HEK293 (cell line): ENCODE measurements around the gene UST.

ENCODE experiments used
- CTCF ChIA-PET: fragments of 350-600 bp; formaldehyde crosslinking; extraction: SDS; loops from one replicate; lab custom pipeline; 2021; ENCODE audit warnings: antibody characterized with exemption; lab: Yijun Ruan, JAX
- POLR2A ChIA-PET: fragments of 300-600 bp; formaldehyde crosslinking; extraction: SDS; loops from one replicate; lab custom pipeline; 2020; ENCODE audit warnings: antibody characterized with exemption, inconsistent platforms; lab: Yijun Ruan, JAX
- H3K27ac ChIP-seq: fragments of 200-500 bp; sonication (Bioruptor generic); 2 replicates; pipeline ENCODE4 v1.5.1; 2014; ENCODE audit warnings: low read depth, low read length, control low read depth, inconsistent platforms; ENCODE audit errors: extremely low read depth
- H3K36me3 ChIP-seq, 2 experiments: fragments of 200-500 bp in 1 of 2; sonication (Bioruptor generic) in 1 of 2; 1 replicate in 1 of 2; 2 replicates in 1 of 2; pipeline ENCODE4 v1.5.1; 2014 to 2017; ENCODE audit warnings: inconsistent platforms in 2 of 2, low read length in 2 of 2; ENCODE audit not compliant: control insufficient read depth in 2 of 2, insufficient read depth in 1 of 2
- H3K4me1 ChIP-seq: fragments of 200-500 bp; sonication (Bioruptor generic); 2 replicates; pipeline ENCODE4 v1.5.1; 2014; ENCODE audit warnings: mild to moderate bottlenecking, low read length, inconsistent platforms; ENCODE audit not compliant: control insufficient read depth, insufficient read depth
- H3K4me3 ChIP-seq: 2 replicates; pipeline ENCODE4 v1.5.1; 2011; ENCODE audit warnings: low read depth, mild to moderate bottlenecking, control low read depth, low read length, moderate library complexity
- H3K9me3 ChIP-seq: fragments of 200-500 bp; sonication (Bioruptor generic); 2 replicates; pipeline ENCODE4 v1.5.1; 2014; ENCODE audit warnings: low read depth, low read length, inconsistent platforms; ENCODE audit not compliant: control insufficient read depth, insufficient read depth
- KLF1 ChIP-seq: fragments of 450-650 bp; formaldehyde crosslinking; IDR thresholded peaks from 2 replicates; pipeline ENCODE4 v1.5.1; 2016; ENCODE audit warnings: missing biosample characterization, missing genetic modification characterization
- SETDB1 ChIP-seq: IDR thresholded peaks from one replicate; pipeline ENCODE4 v1.6.1; 2017; ENCODE audit warnings: mild to moderate bottlenecking, low read length, moderate library complexity, mixed read lengths; ENCODE audit not compliant: insufficient read length
- ZBTB8A ChIP-seq: fragments of 450-650 bp; formaldehyde crosslinking; IDR thresholded peaks from 2 replicates; pipeline ENCODE4 v1.5.1; 2016; ENCODE audit warnings: missing biosample characterization, missing genetic modification characterization
- ZNF121 ChIP-seq: fragments of 450-650 bp; formaldehyde crosslinking; IDR thresholded peaks from 2 replicates; pipeline ENCODE4 v1.5.1; 2016; ENCODE audit warnings: missing biosample characterization, missing genetic modification characterization
- ZNF140 ChIP-seq: fragments of 450-650 bp; formaldehyde crosslinking; IDR thresholded peaks from 2 replicates; pipeline ENCODE4 v1.5.1; 2016; ENCODE audit warnings: missing biosample characterization, missing genetic modification characterization
- ZNF221 ChIP-seq: fragments of 450-650 bp; formaldehyde crosslinking; IDR thresholded peaks from 2 replicates; pipeline ENCODE4 v1.5.1; 2017; ENCODE audit warnings: missing biosample characterization, missing genetic modification characterization, borderline replicate concordance
- ZNF223 ChIP-seq: fragments of 450-650 bp; formaldehyde crosslinking; IDR thresholded peaks from 2 replicates; pipeline ENCODE4 v1.5.1; 2016; ENCODE audit warnings: missing biosample characterization, missing genetic modification characterization
- ZNF37A ChIP-seq: fragments of 450-650 bp; IDR thresholded peaks from 2 replicates; pipeline ENCODE4 v1.5.1; 2018; ENCODE audit warnings: missing biosample characterization, missing genetic modification characterization
- ZNF433 ChIP-seq: fragments of 450-650 bp; formaldehyde crosslinking; IDR thresholded peaks from 2 replicates; pipeline ENCODE4 v1.5.1; 2016; ENCODE audit warnings: missing biosample characterization, missing genetic modification characterization, low read depth
- ZNF530 ChIP-seq: fragments of 450-650 bp; formaldehyde crosslinking; IDR thresholded peaks from 2 replicates; pipeline ENCODE4 v1.5.1; 2016; ENCODE audit warnings: low read depth, missing biosample characterization, missing genetic modification characterization
- ZNF544 ChIP-seq: fragments of 450-650 bp; formaldehyde crosslinking; IDR thresholded peaks from 2 replicates; pipeline ENCODE4 v1.5.0; 2017; ENCODE audit warnings: missing biosample characterization, missing genetic modification characterization
- ZNF548 ChIP-seq: fragments of 450-650 bp; formaldehyde crosslinking; IDR thresholded peaks from 2 replicates; pipeline ENCODE4 v1.5.1; 2016; ENCODE audit warnings: missing biosample characterization, missing genetic modification characterization
- ZNF610 ChIP-seq: fragments of 450-650 bp; formaldehyde crosslinking; IDR thresholded peaks from 2 replicates; pipeline ENCODE4 v1.5.1; 2016; ENCODE audit warnings: missing biosample characterization, missing genetic modification characterization, borderline replicate concordance
- ZNF658 ChIP-seq: fragments of 450-650 bp; formaldehyde crosslinking; IDR thresholded peaks from 2 replicates; pipeline ENCODE4; 2016; ENCODE audit warnings: missing biosample characterization, missing genetic modification characterization
- ZNF76 ChIP-seq: fragments of 450-650 bp; formaldehyde crosslinking; IDR thresholded peaks from 2 replicates; pipeline ENCODE4; 2016; ENCODE audit warnings: low read depth, missing biosample characterization, missing genetic modification characterization, borderline replicate concordance
- ZNF785 ChIP-seq: fragments of 450-650 bp; formaldehyde crosslinking; IDR thresholded peaks from 2 replicates; pipeline ENCODE4 v1.5.1; 2016; ENCODE audit warnings: missing biosample characterization, missing genetic modification characterization
- ZSCAN23 ChIP-seq: fragments of 450-650 bp; formaldehyde crosslinking; IDR thresholded peaks from 2 replicates; pipeline ENCODE4 v1.5.1; 2016; ENCODE audit warnings: missing biosample characterization, missing genetic modification characterization
- TF ChIP-seq, protein P1 (sequence below): fragments of 450-650 bp; formaldehyde crosslinking; IDR thresholded peaks from 2 replicates; pipeline ENCODE4 v1.5.1; 2016; ENCODE audit warnings: missing biosample characterization, missing genetic modification characterization
- TF ChIP-seq, protein P2 (sequence below): fragments of 450-650 bp; formaldehyde crosslinking; IDR thresholded peaks from 2 replicates; pipeline ENCODE4 v1.5.1; 2016; ENCODE audit warnings: missing biosample characterization, missing genetic modification characterization
- TF ChIP-seq, protein P3 (sequence below): fragments of 450-650 bp; formaldehyde crosslinking; IDR thresholded peaks from 2 replicates; pipeline ENCODE4 v1.5.1; 2016; ENCODE audit warnings: missing biosample characterization, missing genetic modification characterization

UST gene

DNA sequence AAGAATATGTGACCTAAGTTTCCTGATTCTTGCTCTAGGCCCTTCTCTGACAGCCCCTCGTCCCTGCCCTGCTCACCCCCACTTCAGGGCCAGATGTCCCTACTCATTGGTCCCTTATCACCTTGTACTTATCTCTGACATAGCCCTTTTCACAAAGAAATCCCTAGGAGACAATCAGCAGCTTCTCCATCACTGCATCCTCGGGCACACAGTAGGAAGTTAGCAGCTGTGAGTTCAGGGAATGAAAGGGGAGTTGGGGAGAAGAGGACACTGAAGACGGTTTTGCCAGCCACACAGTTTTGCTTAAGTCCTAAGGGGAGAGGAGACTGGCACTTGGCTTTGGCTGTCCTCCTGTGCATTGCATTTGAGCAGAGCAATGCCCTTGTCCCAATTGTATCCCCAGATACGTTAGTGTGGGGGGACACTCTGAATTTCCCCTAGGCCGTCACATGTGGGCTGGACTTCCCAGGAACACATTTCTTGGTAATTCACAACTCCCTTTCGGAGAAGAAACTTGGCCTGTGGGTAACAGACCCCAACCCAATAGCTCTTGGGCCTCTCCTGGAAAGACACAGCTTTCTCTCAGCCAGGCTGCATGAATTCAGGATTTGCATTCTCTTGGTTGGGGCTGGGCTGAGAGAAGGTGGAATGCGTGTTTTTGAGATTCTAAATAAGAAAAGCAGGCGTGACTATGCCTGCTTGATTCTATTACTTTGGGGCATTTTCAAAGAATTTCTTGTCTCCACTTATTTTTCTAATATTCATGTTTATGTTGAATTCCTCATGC is 177.6 kb downstream of the UST start (continued):
- TF ChIP-seq, protein P1, sequence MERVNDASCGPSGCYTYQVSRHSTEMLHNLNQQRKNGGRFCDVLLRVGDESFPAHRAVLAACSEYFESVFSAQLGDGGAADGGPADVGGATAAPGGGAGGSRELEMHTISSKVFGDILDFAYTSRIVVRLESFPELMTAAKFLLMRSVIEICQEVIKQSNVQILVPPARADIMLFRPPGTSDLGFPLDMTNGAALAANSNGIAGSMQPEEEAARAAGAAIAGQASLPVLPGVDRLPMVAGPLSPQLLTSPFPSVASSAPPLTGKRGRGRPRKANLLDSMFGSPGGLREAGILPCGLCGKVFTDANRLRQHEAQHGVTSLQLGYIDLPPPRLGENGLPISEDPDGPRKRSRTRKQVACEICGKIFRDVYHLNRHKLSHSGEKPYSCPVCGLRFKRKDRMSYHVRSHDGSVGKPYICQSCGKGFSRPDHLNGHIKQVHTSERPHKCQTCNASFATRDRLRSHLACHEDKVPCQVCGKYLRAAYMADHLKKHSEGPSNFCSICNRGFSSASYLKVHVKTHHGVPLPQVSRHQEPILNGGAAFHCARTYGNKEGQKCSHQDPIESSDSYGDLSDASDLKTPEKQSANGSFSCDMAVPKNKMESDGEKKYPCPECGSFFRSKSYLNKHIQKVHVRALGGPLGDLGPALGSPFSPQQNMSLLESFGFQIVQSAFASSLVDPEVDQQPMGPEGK, result no peak
- TF ChIP-seq ZNF530 (no peak), ZBTB8A (no peak), ZNF548 (tag by site-specific recombination) (no peak), ZNF221 (tag by site-specific recombination) (no peak), KLF1 (tag by site-specific recombination) (no peak)

DNA sequence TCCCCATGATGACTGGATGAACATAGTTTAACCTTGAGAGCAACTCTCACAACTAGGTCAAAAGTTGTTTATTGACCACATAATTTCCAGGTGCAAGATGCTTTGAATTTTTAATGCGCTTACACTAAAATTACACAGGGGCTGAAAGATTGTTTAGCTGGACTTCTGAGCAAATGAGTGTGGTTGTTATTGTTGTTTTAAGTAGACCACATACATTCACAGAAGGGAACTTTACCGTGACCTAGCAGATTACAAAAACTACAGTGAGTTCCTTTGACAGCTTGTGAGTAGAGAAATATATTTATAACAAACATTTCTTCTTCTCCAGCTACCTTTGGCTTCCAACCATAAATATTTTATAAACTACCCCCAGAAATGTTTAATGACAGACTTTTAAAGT is 178.9 kb downstream of the UST start:
- H3K4me3 ChIP-seq, result no peak overlapping the region
- no peak overlapping the region for H3K27ac ChIP-seq
- TF ChIP-seq, protein P2, sequence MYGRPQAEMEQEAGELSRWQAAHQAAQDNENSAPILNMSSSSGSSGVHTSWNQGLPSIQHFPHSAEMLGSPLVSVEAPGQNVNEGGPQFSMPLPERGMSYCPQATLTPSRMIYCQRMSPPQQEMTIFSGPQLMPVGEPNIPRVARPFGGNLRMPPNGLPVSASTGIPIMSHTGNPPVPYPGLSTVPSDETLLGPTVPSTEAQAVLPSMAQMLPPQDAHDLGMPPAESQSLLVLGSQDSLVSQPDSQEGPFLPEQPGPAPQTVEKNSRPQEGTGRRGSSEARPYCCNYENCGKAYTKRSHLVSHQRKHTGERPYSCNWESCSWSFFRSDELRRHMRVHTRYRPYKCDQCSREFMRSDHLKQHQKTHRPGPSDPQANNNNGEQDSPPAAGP (tag by site-specific recombination), result no peak
- TF ChIP-seq ZNF223 (no peak), ZNF658 (tag by site-specific recombination) (no peak), ZNF76 (no peak), ZNF37A (no peak), ZNF785 (tag by site-specific recombination) (no peak), ZSCAN23 (tag by site-specific recombination) (no peak), ZNF433 (no peak), ZNF121 (no peak)
- TF ChIP-seq, protein P3, sequence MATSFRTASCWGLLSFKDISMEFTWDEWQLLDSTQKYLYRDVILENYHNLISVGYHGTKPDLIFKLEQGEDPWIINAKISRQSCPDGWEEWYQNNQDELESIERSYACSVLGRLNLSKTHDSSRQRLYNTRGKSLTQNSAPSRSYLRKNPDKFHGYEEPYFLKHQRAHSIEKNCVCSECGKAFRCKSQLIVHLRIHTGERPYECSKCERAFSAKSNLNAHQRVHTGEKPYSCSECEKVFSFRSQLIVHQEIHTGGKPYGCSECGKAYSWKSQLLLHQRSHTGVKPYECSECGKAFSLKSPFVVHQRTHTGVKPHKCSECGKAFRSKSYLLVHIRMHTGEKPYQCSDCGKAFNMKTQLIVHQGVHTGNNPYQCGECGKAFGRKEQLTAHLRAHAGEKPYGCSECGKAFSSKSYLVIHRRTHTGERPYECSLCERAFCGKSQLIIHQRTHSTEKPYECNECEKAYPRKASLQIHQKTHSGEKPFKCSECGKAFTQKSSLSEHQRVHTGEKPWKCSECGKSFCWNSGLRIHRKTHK (tag by site-specific recombination), result no peak
- TF ChIP-seq, all 188 proteins: peak for 0
- no peaks in the 10 kb centered on the region for H3K36me3 ChIP-seq
- no peaks in the 10 kb centered on the region for H3K4me1 ChIP-seq
- POLR2A ChIA-PET, result no interaction called here
- H3K9me3 ChIP-seq, result no peaks in the 10 kb centered on the region
- CTCF ChIA-PET, result interaction anchor here (0.7 to 2.2 kb wide), 3 partner anchors 16 to 348 kb away, joined by 3 to 5 read pairs (median 4); no protein-coding TSS in a partner anchor

DNA sequence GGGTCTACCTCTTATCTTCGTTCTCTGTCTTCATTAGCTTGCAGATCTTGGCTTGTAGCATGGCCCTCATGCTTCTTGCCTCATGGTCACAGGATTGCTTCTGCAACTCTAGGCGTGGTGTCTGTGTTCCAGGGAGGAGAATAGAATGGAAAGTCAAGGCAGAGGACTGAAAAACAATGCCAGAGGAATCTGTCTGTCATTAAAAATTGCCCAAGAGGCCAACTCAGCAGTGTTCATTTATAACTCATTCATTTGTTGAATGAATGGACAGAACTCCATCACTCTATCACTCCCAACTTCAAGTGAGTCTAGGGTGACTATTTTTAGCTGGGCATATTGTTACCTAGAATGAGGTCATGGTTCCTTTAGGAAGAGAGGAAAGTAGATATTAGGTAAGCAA is 179.6 kb downstream of the UST start:
- Histone ChIP-seq H3K27ac (no peak overlapping the region), H3K4me1 (no peaks in the 10 kb centered on the region), H3K36me3 (no peaks in the 10 kb centered on the region), H3K9me3 (no peaks in the 10 kb centered on the region), H3K4me3 (no peak overlapping the region)
- ChIA-PET POLR2A (no interaction called here), CTCF (interaction anchor here (0.7 kb wide), 2 partner anchors 15 to 329 kb away, joined by 3 read pairs; no protein-coding TSS in a partner anchor)
- no peak for TF ChIP-seq ZNF544
- no peak for TF ChIP-seq ZNF610 (tag by site-specific recombination)
- TF ChIP-seq ZNF140 (tag by site-specific recombination), result no peak
- no peak for TF ChIP-seq SETDB1
